Inferior parietal cortex (tissue), 1 donor: ENCODE data around the gene RBM26.

Experiments used
- DNase-seq: peaks from one replicate; pipeline ENCODE4 v3.0.0-alpha.2; 2016; ENCODE audit errors: extremely low spot score

Gene RBM26

GRCh38 chr13:79338343-79338742 is 67.7 kb downstream of the RBM26 start:
- DNase-seq: no peak

- no peak for DNase-seq
These were observed 69.1 kb downstream of the RBM26 start for GRCh38 chr13:79336966-79337365.

- no peak for DNase-seq
These were observed 77.5 kb downstream of the RBM26 start for GRCh38 chr13:79328510-79328909.

GRCh38 chr13:79320433-79320832 is 85.6 kb downstream of the RBM26 start:
- no peak for DNase-seq

- DNase-seq: no peak
These were observed 87.4 kb downstream of the RBM26 start for GRCh38 chr13:79318664-79319063.

GRCh38 chr13:79317856-79318255 is 88.2 kb downstream of the RBM26 start:
- DNase-seq: no peak

- no peak for DNase-seq
These were observed 91.4 kb downstream of the RBM26 start for GRCh38 chr13:79314652-79315051.

- no peak for DNase-seq
These were observed 93.7 kb downstream of the RBM26 start for GRCh38 chr13:79312340-79312855.

- DNase-seq: no peak
These were observed 94.7 kb downstream of the RBM26 start for GRCh38 chr13:79311386-79311785.

GRCh38 chr13:79309690-79310089 is 96.4 kb downstream of the RBM26 start:
- no peak for DNase-seq

- DNase-seq: no peak
These were observed 98.2 kb downstream of the RBM26 start for GRCh38 chr13:79307866-79308298.

GRCh38 chr13:79307433-79307861 is 98.6 kb downstream of the RBM26 start:
- DNase-seq: no peak

GRCh38 chr13:79306650-79307049 is 99.4 kb downstream of the RBM26 start:
- DNase-seq: no peak

- DNase-seq: no peak
These were observed 108.9 kb downstream of the RBM26 start for GRCh38 chr13:79297128-79297527.

GRCh38 chr13:79295906-79296706 is 109.9 kb downstream of the RBM26 start:
- no peak for DNase-seq

- DNase-seq: no peak
These were observed 115.3 kb downstream of the RBM26 start for GRCh38 chr13:79290595-79291244.

- DNase-seq: no peak
These were observed 116.5 kb downstream of the RBM26 start for GRCh38 chr13:79289571-79289970.

- DNase-seq: no peak
These were observed 117.9 kb downstream of the RBM26 start for GRCh38 chr13:79287939-79288795.

- no peak for DNase-seq
These were observed 120.9 kb downstream of the RBM26 start for GRCh38 chr13:79285159-79285558.

- no peak for DNase-seq
These were observed 122.3 kb downstream of the RBM26 start for GRCh38 chr13:79283742-79284141.

- DNase-seq: no peak
These were observed 123.1 kb downstream of the RBM26 start for GRCh38 chr13:79282976-79283375.

GRCh38 chr13:79282508-79282907 is 123.5 kb downstream of the RBM26 start:
- DNase-seq: no peak
